ENCODE data around the gene TMEM179. TPM values are rescaled to one million over a fixed set of nuclear protein-coding genes. Genes with fewer than 3 reads are reported as not detected.

TMEM179 gene
- total RNA-seq, 2 donors from 2014 or later: 0.46 TPM; not detected in 1

DNA sequence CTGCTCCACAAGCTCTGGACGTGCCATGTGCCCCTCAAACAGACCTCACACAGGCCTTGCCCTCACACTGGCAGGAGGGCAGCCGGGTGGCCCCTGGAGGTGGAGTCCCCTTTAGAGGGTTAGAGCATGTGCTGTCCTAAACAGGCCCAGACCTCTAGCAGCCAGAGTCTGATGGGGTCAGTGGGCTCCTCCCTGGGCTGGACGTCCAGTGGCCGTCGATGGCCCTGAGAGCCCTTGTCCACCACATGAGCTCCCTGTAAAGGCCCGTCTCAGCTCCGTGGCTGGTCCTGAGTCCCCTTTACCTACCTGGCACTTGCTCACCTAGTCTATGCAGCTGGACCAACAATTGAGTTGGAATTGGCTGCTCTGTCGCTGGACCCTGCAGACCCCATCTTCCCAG lies 3.8 kb downstream of the TMEM179 start:
- H3K4me3 Mint-ChIP-seq: no peak overlapping the region
- peaks cover 32% of the 10 kb centered on the region for H3K27me3 Mint-ChIP-seq (ENCODE audit: low read depth)
- DNase-seq: no peak
- ATAC-seq (replicated peaks in 1 of 2): no peak
- H3K4me1 Mint-ChIP-seq (ENCODE audit: low read depth): peaks cover 6% of the 10 kb centered on the region
- H3K27ac Mint-ChIP-seq: no peak overlapping the region
- no peaks in the 10 kb centered on the region for H3K9me3 Mint-ChIP-seq
- H3K36me3 Mint-ChIP-seq (ENCODE audit: insufficient read depth in 2 of 2): no peaks in the 10 kb centered on the region

DNA sequence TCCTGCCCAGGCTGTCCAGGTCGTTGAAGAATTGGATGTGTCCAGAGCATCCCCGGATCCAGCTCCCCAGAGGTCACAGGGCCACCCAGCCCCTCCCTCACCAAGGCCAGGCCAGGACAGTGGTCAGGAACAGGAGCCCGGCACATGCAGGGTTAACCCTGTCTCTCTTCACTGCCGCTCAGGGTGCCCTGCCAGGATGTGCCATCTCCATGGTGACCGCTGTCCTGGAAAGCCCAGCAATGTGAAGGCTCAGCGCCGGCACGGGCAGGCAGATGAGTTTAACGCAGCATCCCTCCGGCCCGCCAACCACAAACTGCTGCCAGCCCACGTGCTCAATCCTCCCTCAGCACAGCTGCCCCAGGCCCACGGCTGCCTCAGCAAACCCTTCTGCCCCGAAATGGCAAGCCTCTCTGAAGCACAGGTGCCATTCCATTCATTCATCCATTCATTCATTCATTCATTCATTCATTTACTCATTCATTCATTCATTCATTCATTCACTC lies 4.4 kb downstream of the TMEM179 start:
- Mint-ChIP-seq H3K27me3 (ENCODE audit: low read depth) (peaks cover 26% of the 10 kb centered on the region), H3K4me3 (no peak overlapping the region), H3K27ac (no peak overlapping the region), H3K36me3 (ENCODE audit: insufficient read depth in 2 of 2) (no peaks in the 10 kb centered on the region), H3K9me3 (no peaks in the 10 kb centered on the region), H3K4me1 (ENCODE audit: low read depth) (peaks cover 6% of the 10 kb centered on the region)
- DNase-seq: no peak
- ATAC-seq (replicated peaks in 1 of 2): no peak

DNA sequence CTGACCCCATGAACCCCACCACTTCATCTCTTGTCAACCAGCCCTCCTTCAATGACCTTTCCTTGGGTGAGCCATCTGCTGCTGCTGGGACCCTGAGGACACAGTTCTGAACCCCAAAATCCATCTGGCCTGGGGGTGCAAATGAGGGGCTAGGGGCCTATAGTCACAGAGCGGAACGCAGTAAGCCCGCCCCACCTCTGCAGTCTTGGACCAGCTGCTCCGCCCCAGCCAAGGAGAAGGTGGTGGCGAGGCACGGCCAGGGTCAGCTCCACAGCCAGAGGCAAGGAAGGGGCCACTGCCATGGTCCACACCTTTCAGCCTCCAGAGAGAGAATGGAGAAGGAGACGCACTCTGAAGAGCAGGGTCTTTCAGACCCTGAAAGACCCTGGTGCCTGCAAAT lies 5.1 kb downstream of the TMEM179 start:
- no peaks in the 10 kb centered on the region for H3K9me3 Mint-ChIP-seq
- H3K4me1 Mint-ChIP-seq (ENCODE audit: low read depth): peaks cover 6% of the 10 kb centered on the region
- H3K36me3 Mint-ChIP-seq (ENCODE audit: insufficient read depth in 2 of 2): no peaks in the 10 kb centered on the region
- no peak for ATAC-seq (replicated peaks in 1 of 2)
- DNase-seq: no peak
- H3K27ac Mint-ChIP-seq: no peak overlapping the region
- H3K27me3 Mint-ChIP-seq (ENCODE audit: low read depth): peaks cover 18% of the 10 kb centered on the region
- no peak overlapping the region for H3K4me3 Mint-ChIP-seq

DNA sequence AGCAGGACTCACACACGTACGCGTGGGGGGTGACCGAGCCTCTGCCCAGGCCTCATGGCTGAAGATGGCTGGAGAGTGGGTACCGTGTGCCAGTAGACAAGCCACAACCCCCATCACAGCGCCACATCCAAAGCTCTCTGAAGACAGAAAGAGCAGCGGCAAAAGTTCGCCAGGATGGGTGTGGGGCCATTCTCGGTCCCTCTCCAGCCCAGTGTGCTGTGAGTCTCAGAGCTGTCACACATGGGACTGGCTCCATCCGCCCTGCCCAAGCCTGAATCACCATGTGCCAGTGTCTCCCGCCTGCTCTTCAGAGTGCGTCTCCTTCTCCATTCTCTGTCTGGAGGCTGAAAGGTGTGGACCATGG lies 5.7 kb downstream of the TMEM179 start:
- H3K4me3 Mint-ChIP-seq: no peak overlapping the region
- ATAC-seq (replicated peaks in 1 of 2): no peak
- H3K4me1 Mint-ChIP-seq (ENCODE audit: low read depth): peaks cover 2% of the 10 kb centered on the region
- H3K36me3 Mint-ChIP-seq (ENCODE audit: insufficient read depth in 2 of 2): no peaks in the 10 kb centered on the region
- H3K27ac Mint-ChIP-seq: no peak overlapping the region
- DNase-seq: no peak
- H3K9me3 Mint-ChIP-seq: no peaks in the 10 kb centered on the region
- peaks cover 13% of the 10 kb centered on the region for H3K27me3 Mint-ChIP-seq (ENCODE audit: low read depth)

DNA sequence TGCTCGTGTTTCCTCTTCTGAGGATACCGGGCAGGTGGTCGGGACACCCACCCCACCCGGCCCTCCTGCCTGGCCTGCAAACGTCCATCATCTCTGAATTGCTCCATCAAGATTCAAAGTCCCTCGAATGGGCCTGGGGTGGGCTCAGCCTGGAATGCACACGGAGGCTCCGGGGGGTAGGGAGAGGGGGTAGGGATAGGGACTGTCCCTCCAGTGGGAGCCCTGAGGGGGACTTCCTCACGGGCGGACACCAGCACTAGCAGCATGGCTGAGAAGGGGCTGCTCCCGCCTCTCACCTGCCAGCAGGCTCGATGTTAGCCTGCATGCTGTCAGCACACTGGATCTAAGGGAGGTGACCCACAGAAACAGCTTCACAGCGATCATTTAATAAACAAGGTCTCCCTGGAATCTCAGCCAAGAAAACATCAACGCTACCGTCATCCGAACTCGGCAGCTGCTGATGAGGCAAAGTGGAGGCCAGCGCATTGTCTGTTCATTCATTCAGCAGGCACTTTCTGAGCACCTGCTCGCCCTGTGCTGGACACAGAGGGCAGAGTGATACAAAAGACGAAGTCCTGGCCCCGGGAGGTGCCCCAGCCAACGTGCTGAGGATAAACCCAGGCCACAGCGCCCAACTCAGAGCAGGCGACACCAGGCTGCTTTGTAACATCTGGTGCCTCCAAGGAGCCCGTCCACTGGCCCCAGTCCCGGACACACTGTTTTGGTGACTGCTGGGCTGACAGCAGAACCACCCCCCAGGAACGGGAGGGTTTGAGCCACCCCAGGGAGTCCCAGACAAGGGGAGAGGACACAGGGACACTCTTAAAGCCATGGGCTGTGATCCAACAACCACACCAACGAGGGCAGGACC lies 6.3 kb downstream of the TMEM179 start:
- Mint-ChIP-seq H3K4me1 (ENCODE audit: low read depth) (no peaks in the 10 kb centered on the region), H3K9me3 (no peaks in the 10 kb centered on the region), H3K27ac (no peak overlapping the region), H3K4me3 (no peak overlapping the region), H3K27me3 (ENCODE audit: low read depth) (peaks cover 10% of the 10 kb centered on the region), H3K36me3 (ENCODE audit: insufficient read depth in 2 of 2) (no peaks in the 10 kb centered on the region)
- no peak for DNase-seq
- no peak for ATAC-seq (replicated peaks in 1 of 2)

DNA sequence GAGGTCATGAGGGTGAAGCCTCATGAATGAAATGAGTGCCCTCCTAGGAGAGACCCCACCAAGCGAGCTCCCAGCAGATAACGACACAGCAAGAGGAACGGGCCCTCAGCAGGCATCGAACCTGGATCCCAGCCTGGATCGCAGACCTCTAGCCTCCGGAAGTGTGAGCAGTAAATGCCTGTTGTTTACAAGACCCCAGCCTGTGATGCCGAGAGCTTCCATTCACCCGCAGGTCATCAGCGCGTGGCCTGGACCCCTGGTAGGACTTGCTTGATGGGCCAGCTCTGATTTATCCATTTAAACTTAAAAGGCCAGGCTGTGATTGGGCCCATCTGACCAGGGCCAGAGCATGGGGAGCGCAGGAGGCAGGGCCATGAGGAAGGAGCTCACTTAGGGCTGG lies 7.0 kb downstream of the TMEM179 start:
- H3K4me3 Mint-ChIP-seq: no peak overlapping the region
- H3K27me3 Mint-ChIP-seq (ENCODE audit: low read depth): peaks cover 10% of the 10 kb centered on the region
- H3K4me1 Mint-ChIP-seq (ENCODE audit: low read depth): no peaks in the 10 kb centered on the region
- no peak overlapping the region for H3K27ac Mint-ChIP-seq
- no peaks in the 10 kb centered on the region for H3K9me3 Mint-ChIP-seq
- no peak for DNase-seq
- no peak for ATAC-seq (replicated peaks in 1 of 2)
- no peaks in the 10 kb centered on the region for H3K36me3 Mint-ChIP-seq (ENCODE audit: insufficient read depth in 2 of 2)

DNA sequence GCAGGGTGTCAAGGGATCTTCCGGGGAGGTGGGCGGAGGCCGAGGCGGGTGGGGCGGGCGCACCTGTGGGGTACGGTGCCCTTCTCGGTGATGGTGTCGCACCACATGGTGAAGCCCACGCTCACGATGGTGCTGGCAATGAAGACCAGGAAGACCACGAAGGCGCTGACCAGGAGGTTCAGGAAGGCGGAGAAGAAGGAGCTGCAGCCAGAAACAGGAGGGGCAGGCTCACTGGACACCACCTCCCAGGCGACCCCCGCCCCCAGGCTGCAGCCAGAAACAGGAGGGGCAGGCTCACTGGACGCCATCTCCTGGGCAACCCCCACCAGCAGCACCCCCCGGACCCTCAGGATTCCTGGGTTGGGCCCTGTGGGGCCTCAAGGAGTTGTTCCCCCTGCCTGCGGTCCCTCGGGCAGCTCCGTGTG lies 7.6 kb downstream of the TMEM179 start:
- Mint-ChIP-seq H3K9me3 (no peaks in the 10 kb centered on the region), H3K27me3 (ENCODE audit: low read depth) (peaks cover 10% of the 10 kb centered on the region), H3K36me3 (ENCODE audit: insufficient read depth in 2 of 2) (no peaks in the 10 kb centered on the region), H3K4me3 (no peak overlapping the region), H3K27ac (no peak overlapping the region), H3K4me1 (ENCODE audit: low read depth) (no peaks in the 10 kb centered on the region)
- ATAC-seq (replicated peaks in 1 of 2) (no peak), DNase-seq (no peak)

DNA sequence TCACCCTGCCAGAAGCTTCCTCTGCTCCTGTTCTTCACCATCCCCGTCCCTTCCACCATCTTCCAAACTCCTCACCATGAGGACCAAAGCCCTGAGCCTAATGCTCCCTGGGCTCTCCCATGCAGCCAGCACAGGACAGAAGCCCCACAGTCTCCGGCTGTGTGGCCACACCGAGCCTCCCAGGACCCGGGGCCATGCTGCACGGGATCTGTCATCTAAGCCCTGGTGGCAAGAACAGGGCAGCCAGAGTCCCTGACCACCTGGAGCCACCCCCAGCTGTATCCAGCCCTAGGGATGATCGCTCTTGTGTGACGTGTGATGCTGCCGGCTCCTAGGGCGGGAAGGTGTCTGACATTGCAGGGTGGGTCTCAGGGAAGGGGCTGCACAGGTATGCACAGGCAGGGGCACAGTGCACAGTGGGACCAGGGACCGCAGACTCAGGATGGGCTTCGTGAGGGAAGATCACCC lies 8.1 kb downstream of the TMEM179 start:
- H3K27me3 Mint-ChIP-seq (ENCODE audit: low read depth): peaks cover 10% of the 10 kb centered on the region
- ATAC-seq (replicated peaks in 1 of 2): no peak
- no peak overlapping the region for H3K4me3 Mint-ChIP-seq
- H3K27ac Mint-ChIP-seq: no peak overlapping the region
- H3K4me1 Mint-ChIP-seq (ENCODE audit: low read depth): no peaks in the 10 kb centered on the region
- no peaks in the 10 kb centered on the region for H3K36me3 Mint-ChIP-seq (ENCODE audit: insufficient read depth in 2 of 2)
- no peaks in the 10 kb centered on the region for H3K9me3 Mint-ChIP-seq
- no peak for DNase-seq

DNA sequence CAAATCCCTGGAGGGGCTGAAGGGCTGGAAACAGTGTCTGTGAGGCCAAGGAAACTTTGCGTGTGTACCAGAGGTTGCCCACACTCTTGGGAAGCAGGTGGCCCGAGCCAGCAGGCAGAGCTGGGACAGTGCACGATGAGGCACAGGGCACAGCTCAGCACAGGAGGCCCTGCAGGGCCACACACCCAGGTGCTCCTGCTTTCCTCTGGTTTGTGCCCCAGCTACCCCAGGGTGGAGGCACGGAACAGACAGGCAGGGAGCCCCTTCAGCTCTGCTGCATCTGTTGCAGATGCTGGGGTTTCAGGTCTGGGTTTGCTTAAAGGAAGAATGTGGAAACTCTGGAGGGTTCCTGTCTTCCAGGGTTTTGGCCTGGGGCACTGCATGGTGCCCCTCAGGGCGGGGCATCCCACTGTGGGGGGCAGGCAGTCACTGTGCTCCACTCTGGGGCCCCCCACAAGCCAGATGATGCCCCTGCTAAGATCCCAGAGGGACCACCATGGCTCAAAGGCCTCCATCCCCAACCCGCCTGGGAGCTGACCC lies 8.6 kb downstream of the TMEM179 start:
- ATAC-seq (replicated peaks in 1 of 2) (no peak), DNase-seq (no peak)
- Mint-ChIP-seq H3K27me3 (ENCODE audit: low read depth) (peaks cover 10% of the 10 kb centered on the region), H3K9me3 (no peaks in the 10 kb centered on the region), H3K4me3 (no peak overlapping the region), H3K36me3 (ENCODE audit: insufficient read depth in 2 of 2) (no peaks in the 10 kb centered on the region), H3K4me1 (ENCODE audit: low read depth) (no peaks in the 10 kb centered on the region), H3K27ac (no peak overlapping the region)

DNA sequence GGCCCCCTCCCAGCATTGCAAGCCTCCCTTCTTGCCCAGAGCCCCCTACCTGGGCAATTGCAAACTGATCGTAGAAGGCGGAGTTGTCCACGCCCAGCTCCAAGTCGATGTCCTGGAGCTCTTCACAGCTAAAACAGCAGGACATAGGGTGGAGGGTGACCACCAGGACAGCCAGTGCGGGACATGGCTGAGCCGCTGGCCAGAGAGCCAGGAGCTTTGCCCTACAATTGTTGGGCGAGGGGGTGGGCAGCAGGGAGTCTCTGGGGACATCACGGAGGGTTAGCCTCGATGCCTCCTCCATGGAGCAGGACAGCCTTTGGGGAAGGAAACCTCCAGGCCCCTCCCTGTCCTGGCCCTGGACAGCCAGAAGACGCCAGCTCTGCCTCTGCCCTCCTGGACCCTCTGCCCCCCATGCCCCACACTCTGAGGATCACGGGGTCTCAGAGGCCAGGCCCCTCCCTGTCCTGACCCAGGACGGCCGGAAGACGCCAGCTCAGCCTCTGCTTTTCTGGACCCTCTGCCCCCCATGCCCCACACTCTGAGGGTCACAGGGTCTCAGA lies 9.4 kb downstream of the TMEM179 start:
- H3K36me3 Mint-ChIP-seq (ENCODE audit: insufficient read depth in 2 of 2): no peaks in the 10 kb centered on the region
- ATAC-seq (replicated peaks in 1 of 2) (no peak), DNase-seq (no peak)
- no peak overlapping the region for H3K27ac Mint-ChIP-seq
- H3K4me3 Mint-ChIP-seq: no peak overlapping the region
- peaks cover 2% of the 10 kb centered on the region for H3K27me3 Mint-ChIP-seq (ENCODE audit: low read depth)
- no peaks in the 10 kb centered on the region for H3K4me1 Mint-ChIP-seq (ENCODE audit: low read depth)
- no peaks in the 10 kb centered on the region for H3K9me3 Mint-ChIP-seq

DNA sequence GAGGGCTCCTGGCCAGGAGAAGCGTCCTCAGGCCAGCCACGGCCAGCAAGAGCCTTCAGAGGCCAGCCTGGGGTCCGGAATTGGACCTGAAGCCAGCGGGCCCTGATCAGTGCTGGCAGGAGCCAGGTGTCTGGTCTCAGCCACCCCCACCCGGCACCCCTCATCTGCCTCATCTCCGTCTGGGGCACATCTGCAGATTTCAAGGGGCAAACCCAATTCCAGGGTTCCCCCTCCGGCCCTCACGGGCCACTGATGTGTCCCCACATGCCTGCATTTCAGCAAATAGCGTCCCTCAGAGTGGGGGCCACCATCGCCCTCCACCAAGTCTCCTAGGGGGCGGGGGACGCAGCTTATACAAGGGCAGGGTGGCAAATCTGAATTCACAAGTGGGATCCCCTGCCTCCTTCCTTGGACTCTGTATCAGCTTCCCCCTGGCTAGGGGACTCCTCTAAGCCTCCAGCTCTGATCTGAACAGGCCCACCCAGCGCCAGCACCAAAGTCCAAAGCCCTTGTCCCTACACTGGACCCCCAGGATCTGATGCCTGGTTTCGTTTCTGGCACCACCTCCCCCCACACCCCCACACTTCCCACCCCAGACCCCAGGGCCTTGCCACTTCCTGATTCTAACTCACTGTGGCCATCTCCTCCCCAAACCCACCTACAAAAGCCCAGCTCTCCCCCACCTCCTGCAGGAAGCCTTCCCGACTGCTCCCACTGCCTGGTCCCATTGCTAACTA lies 10.1 kb downstream of the TMEM179 start:
- no peak for ATAC-seq (replicated peaks in 1 of 2)
- no peak for DNase-seq
- H3K9me3 Mint-ChIP-seq: no peaks in the 10 kb centered on the region
- H3K4me3 Mint-ChIP-seq: no peak overlapping the region
- no peaks in the 10 kb centered on the region for H3K4me1 Mint-ChIP-seq (ENCODE audit: low read depth)
- no peaks in the 10 kb centered on the region for H3K36me3 Mint-ChIP-seq (ENCODE audit: insufficient read depth in 2 of 2)
- no peaks in the 10 kb centered on the region for H3K27me3 Mint-ChIP-seq (ENCODE audit: low read depth)
- H3K27ac Mint-ChIP-seq: no peak overlapping the region

DNA sequence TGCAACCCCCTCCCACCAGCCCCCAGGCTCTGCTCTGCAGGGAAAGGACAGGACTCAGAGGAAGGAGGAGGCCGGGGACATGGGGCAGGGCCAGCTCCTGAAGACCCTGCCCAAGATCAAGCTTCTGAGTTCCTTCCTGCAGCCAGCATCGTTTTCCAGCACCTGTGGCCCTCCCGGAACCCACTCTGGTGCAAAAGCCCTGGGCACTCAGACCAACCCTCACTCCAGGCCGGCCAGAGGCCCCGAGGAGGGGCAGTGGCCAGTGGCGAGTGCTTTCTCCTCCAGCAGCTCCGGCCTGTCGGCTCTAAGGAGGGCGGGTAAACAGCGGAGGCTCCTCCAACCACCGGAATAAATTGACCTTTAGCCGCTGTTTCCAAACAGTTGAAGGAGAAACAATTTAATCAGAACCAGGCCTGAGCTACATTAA lies 10.8 kb downstream of the TMEM179 start:
- ATAC-seq (replicated peaks in 1 of 2) (no peak), DNase-seq (no peak)
- no peak overlapping the region for H3K27ac Mint-ChIP-seq
- no peaks in the 10 kb centered on the region for H3K9me3 Mint-ChIP-seq
- no peaks in the 10 kb centered on the region for H3K4me1 Mint-ChIP-seq (ENCODE audit: low read depth)
- H3K27me3 Mint-ChIP-seq (ENCODE audit: low read depth): no peaks in the 10 kb centered on the region
- H3K4me3 Mint-ChIP-seq: no peak overlapping the region
- H3K36me3 Mint-ChIP-seq (ENCODE audit: insufficient read depth in 2 of 2): no peaks in the 10 kb centered on the region

DNA sequence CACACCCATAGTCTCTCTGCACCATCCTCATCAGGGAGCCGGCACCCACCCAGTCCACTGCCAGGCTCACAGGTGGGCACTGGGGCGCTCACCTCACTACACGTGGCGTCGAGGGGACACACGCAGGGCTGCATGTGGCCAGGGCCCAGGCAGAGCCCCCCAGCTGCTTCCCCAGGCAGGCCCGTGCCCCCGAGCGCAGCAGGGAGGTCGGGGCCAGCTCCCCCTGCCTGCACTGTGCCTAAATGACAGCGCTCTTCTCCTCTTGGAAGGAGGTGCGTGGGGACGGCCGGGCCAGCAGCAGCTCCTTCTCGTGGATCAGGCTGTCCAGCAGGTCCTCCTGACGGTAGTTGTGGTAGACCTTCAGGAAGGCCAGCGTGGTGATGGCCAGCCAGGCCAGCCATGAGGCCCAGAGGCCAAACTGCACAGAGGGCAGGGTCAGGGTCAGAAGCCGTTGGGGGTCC lies 11.3 kb downstream of the TMEM179 start:
- ATAC-seq (replicated peaks in 1 of 2): no peak
- H3K36me3 Mint-ChIP-seq (ENCODE audit: insufficient read depth in 2 of 2): no peaks in the 10 kb centered on the region
- H3K4me1 Mint-ChIP-seq (ENCODE audit: low read depth): no peaks in the 10 kb centered on the region
- no peaks in the 10 kb centered on the region for H3K9me3 Mint-ChIP-seq
- H3K4me3 Mint-ChIP-seq: no peak overlapping the region
- no peaks in the 10 kb centered on the region for H3K27me3 Mint-ChIP-seq (ENCODE audit: low read depth)
- H3K27ac Mint-ChIP-seq: no peak overlapping the region
- DNase-seq: no peak
